ENCODE data around the gene ZNF780A. TPM values are rescaled to one million over a fixed set of nuclear protein-coding genes. Genes with fewer than 3 reads are reported as not detected.

ZNF780A gene
- total RNA-seq, 1 donor from 2014 or later = 27.4 TPM

DNA sequence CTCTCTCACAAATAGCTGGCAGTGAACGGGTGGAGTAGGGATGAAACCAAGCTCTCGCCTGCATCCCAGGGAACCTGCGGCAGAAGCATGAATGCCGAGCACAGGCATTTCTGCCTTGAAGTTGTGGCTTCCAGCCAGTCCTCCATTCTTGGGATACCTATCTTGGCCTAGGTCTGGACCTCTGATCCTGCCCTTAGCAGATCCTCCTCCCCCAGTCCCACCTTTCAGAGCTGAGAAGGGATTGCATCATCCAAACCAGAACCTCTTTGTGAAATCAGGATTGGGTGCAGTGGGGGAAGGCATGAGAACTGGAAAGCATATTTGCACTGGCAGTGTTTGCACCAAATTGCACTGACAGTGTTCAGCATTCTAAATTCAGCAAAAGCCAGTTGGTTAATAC is 5.8 kb downstream of the ZNF780A start:
- H3K27ac Mint-ChIP-seq = no peak overlapping the region

DNA sequence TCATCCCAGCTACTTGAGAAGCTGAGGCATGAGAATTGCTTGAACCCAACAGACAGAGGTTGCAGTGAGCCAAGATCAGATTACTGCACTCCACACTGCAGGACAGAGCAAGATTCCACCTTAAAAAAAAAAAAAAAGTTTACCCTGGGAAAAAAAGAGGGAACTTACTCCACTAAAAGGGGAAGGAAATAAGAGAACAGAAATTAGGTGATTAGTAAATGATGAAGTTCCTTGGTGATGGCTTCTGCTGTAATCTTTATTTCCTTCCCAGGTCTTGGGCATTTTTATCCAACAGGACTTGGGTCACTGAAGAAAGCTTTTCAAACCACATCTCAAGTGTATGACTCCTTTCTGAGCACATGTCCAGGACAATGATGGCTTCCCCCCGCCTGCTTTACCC is 9.3 kb downstream of the ZNF780A start:
- H3K27me3 Mint-ChIP-seq = no peaks in the 10 kb centered on the region
- H3K36me3 Mint-ChIP-seq (ENCODE audit: insufficient read depth) = peaks cover 64% of the 10 kb centered on the region
- no peak overlapping the region for H3K27ac Mint-ChIP-seq
- H3K4me1 Mint-ChIP-seq (ENCODE audit: low read depth) = no peaks in the 10 kb centered on the region
- DNase-seq (ENCODE audit: low spot score, unreplicated experiment) = no peak
- TF ChIP-seq, protein P1, sequence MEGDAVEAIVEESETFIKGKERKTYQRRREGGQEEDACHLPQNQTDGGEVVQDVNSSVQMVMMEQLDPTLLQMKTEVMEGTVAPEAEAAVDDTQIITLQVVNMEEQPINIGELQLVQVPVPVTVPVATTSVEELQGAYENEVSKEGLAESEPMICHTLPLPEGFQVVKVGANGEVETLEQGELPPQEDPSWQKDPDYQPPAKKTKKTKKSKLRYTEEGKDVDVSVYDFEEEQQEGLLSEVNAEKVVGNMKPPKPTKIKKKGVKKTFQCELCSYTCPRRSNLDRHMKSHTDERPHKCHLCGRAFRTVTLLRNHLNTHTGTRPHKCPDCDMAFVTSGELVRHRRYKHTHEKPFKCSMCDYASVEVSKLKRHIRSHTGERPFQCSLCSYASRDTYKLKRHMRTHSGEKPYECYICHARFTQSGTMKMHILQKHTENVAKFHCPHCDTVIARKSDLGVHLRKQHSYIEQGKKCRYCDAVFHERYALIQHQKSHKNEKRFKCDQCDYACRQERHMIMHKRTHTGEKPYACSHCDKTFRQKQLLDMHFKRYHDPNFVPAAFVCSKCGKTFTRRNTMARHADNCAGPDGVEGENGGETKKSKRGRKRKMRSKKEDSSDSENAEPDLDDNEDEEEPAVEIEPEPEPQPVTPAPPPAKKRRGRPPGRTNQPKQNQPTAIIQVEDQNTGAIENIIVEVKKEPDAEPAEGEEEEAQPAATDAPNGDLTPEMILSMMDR (IDR thresholded peaks at IDR 0.05; ENCODE audit: unreplicated experiment) = no peak
- H3K9me3 Mint-ChIP-seq (ENCODE audit: low read depth) = peaks cover 48% of the 10 kb centered on the region
- no peak overlapping the region for H3K4me3 Mint-ChIP-seq (ENCODE audit: low read depth)

More for the DNA sequence above, 5.8 kb downstream of the ZNF780A start:
- Mint-ChIP-seq H3K9me3 (ENCODE audit: low read depth) (peaks cover 30% of the 10 kb centered on the region), H3K27me3 (no peaks in the 10 kb centered on the region), H3K4me1 (ENCODE audit: low read depth) (peaks cover 10% of the 10 kb centered on the region), H3K4me3 (ENCODE audit: low read depth) (no peak overlapping the region), H3K36me3 (ENCODE audit: insufficient read depth) (peaks cover 43% of the 10 kb centered on the region)
- DNase-seq (ENCODE audit: low spot score, unreplicated experiment) = no peak
- TF ChIP-seq, protein P1 (IDR thresholded peaks at IDR 0.05; ENCODE audit: unreplicated experiment) = no peak

DNA sequence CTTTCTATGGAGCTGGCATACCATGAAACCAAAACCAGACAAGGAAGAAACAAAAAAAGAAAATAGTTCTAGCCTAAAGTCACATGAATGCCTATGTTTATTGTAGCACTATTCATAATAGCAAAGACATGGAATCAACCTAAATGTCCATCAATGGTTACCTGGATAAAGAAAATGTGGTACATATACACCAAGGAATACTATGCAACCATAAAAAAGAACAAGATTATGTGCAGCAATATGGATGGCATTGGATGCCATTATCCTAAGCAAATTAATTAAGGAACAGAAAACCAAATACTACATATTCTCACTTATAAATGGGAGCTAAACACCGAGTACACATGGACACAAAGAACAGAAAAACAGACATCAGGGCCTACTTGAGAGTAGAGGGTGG is 10.5 kb downstream of the ZNF780A start:
- Mint-ChIP-seq H3K27ac (no peak overlapping the region), H3K4me1 (ENCODE audit: low read depth) (no peaks in the 10 kb centered on the region), H3K4me3 (ENCODE audit: low read depth) (no peak overlapping the region), H3K36me3 (ENCODE audit: insufficient read depth) (peaks cover 75% of the 10 kb centered on the region), H3K27me3 (no peaks in the 10 kb centered on the region), H3K9me3 (ENCODE audit: low read depth) (peaks cover 60% of the 10 kb centered on the region)
- no peak for DNase-seq (ENCODE audit: low spot score, unreplicated experiment)
- TF ChIP-seq, protein P1 (IDR thresholded peaks at IDR 0.05; ENCODE audit: unreplicated experiment) = no peak

DNA sequence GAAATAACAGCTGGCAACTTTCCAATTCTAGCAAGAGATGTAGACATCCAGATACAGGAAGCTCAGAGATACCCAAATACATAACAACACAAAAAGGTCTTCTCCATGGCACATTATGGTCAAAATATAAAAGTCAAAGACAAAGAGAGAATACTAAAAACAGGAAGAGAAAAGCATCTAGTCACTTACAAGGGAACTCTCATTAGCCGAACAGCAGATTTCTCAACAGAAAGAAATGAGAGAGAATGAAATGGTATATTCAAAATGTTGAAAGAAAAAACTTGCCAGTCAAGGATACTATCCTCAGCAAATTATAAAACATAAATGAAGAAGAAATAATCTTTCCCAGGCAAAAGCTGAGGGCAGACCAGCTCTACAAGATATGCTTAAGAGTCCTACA is 12.4 kb downstream of the ZNF780A start:
- DNase-seq (ENCODE audit: low spot score, unreplicated experiment) = no peak
- H3K36me3 Mint-ChIP-seq (ENCODE audit: insufficient read depth) = peaks cover 91% of the 10 kb centered on the region
- H3K4me3 Mint-ChIP-seq (ENCODE audit: low read depth) = no peak overlapping the region
- TF ChIP-seq, protein P1 (IDR thresholded peaks at IDR 0.05; ENCODE audit: unreplicated experiment) = no peak
- no peak overlapping the region for H3K27ac Mint-ChIP-seq
- no peaks in the 10 kb centered on the region for H3K27me3 Mint-ChIP-seq
- H3K4me1 Mint-ChIP-seq (ENCODE audit: low read depth) = no peaks in the 10 kb centered on the region
- peaks cover 72% of the 10 kb centered on the region for H3K9me3 Mint-ChIP-seq (ENCODE audit: low read depth)

- Mint-ChIP-seq H3K27me3 (no peaks in the 10 kb centered on the region), H3K9me3 (ENCODE audit: low read depth) (peaks cover 55% of the 10 kb centered on the region), H3K36me3 (ENCODE audit: insufficient read depth) (peaks cover 66% of the 10 kb centered on the region), H3K4me3 (ENCODE audit: low read depth) (no peak overlapping the region), H3K27ac (no peak overlapping the region), H3K4me1 (ENCODE audit: low read depth) (no peaks in the 10 kb centered on the region)
- DNase-seq (ENCODE audit: low spot score, unreplicated experiment) = no peak
- TF ChIP-seq, protein P1 (IDR thresholded peaks at IDR 0.05; ENCODE audit: unreplicated experiment) = no peak
Observed at GRCh38 chr19:40070058-40070457, 20.7 kb downstream of the ZNF780A start.
